Inflammatory macrophage treated with lipopolysaccharide for 1 hour (primary cell): Measurements from ENCODE around the gene ANKRD17.
"Not testable (repeated sequence)": the region's sequence is repeated elsewhere in the genome, so short reads cannot be mapped to it uniquely, and the experiment has no call there.

Experiments
- DNase-seq, 2 donors: peaks; one replicate each; pipeline ENCODE4 v3.0.0-alpha.2; 2020 to 2022

ANKRD17 gene

GRCh38 chr4:73258686-73259570 is at the start of gene ANKRD17:
ANKRD17 (minus strand) TSS chr4:73258798; CDS start chr4:73258668, 130 bp downstream.
- DNase-seq = peak; percentile 92 to 95

- peak; percentile 53 to 62 for DNase-seq
These were observed 49.7 kb upstream of the ANKRD17 start for GRCh38 chr4:73308286-73308685.

- no peak for DNase-seq
These were observed 45.1 kb upstream of the ANKRD17 start for GRCh38 chr4:73303711-73304110.

GRCh38 chr4:73299548-73300280 is 41.1 kb upstream of the ANKRD17 start:
- DNase-seq = no peak

GRCh38 chr4:73292661-73293060 is 34.1 kb upstream of the ANKRD17 start:
- not testable (repeated sequence) for DNase-seq

GRCh38 chr4:73281982-73282381 is 23.4 kb upstream of the ANKRD17 start:
- no peak for DNase-seq

GRCh38 chr4:73281396-73281795 is 22.8 kb upstream of the ANKRD17 start:
- DNase-seq = no peak

GRCh38 chr4:73277201-73277600 is 18.6 kb upstream of the ANKRD17 start:
- DNase-seq = no peak

- DNase-seq = no peak
These were observed 16.7 kb upstream of the ANKRD17 start for GRCh38 chr4:73275318-73275654.

GRCh38 chr4:73272816-73273215 is 14.2 kb upstream of the ANKRD17 start:
- DNase-seq = peak; percentile 42 to 45

GRCh38 chr4:73267050-73267449 is 8.5 kb upstream of the ANKRD17 start:
- no peak for DNase-seq

GRCh38 chr4:73259571-73260090 is 1.0 kb upstream of the ANKRD17 start:
- DNase-seq = peak in 1 of 2 donors; percentile 36

- DNase-seq = no peak
These were observed 237 bp downstream of the ANKRD17 start for GRCh38 chr4:73258436-73258685.

GRCh38 chr4:73257651-73258435 is 755 bp downstream of the ANKRD17 start:
- peak; percentile 18 to 32 for DNase-seq

GRCh38 chr4:73257234-73257633 is 1.4 kb downstream of the ANKRD17 start:
- DNase-seq = peak; percentile 77 to 89

- DNase-seq = not testable (repeated sequence)
These were observed 2.8 kb downstream of the ANKRD17 start for GRCh38 chr4:73255847-73256246.

- DNase-seq = no peak
These were observed 6.6 kb downstream of the ANKRD17 start for GRCh38 chr4:73252001-73252400.

GRCh38 chr4:73251384-73251783 is 7.2 kb downstream of the ANKRD17 start:
- no peak for DNase-seq

- no peak for DNase-seq
These were observed 8.0 kb downstream of the ANKRD17 start for GRCh38 chr4:73250642-73251041.

- DNase-seq = no peak
These were observed 9.8 kb downstream of the ANKRD17 start for GRCh38 chr4:73248821-73249220.

GRCh38 chr4:73248416-73248815 is 10.2 kb downstream of the ANKRD17 start:
- no peak for DNase-seq

- DNase-seq = no peak
These were observed 11.5 kb downstream of the ANKRD17 start for GRCh38 chr4:73247100-73247499.

GRCh38 chr4:73245955-73246354 is 12.6 kb downstream of the ANKRD17 start:
- DNase-seq = peak; percentile 32 to 36
